GM21576 (cell line): ENCODE data around the gene MCRIP2.
"Not testable (repeated sequence)": the region's sequence is repeated elsewhere in the genome, so short reads cannot be mapped to it uniquely, and the experiment has no call there.

Experiments
- ATAC-seq: cut with Tn5 transposase; IDR thresholded peaks from one replicate; pipeline ENCODE4 v1.9.1; 2021; ENCODE audit warnings: mild to moderate bottlenecking, moderate library complexity; ENCODE audit not compliant: unreplicated experiment

The MCRIP2 gene

GRCh38 chr16:679814-680624 is 38.4 kb downstream of the MCRIP2 start, which contains the start of gene STUB1:
Gene STUB1, plus strand, starts transcription at chr16:680410. Its CDS starts 116 bp downstream, at chr16:680526.
- ATAC-seq: peak; percentile 33

- ATAC-seq: no peak
Measured at GRCh38 chr16:680625-680945, 39.0 kb downstream of the MCRIP2 start.

- ATAC-seq: no peak
Measured at GRCh38 chr16:680967-681745, 39.5 kb downstream of the MCRIP2 start.

- no peak for ATAC-seq
Measured at GRCh38 chr16:681746-682427, 40.3 kb downstream of the MCRIP2 start.

GRCh38 chr16:682493-683395 is 41.1 kb downstream of the MCRIP2 start:
- ATAC-seq: no peak

- no peak for ATAC-seq
Measured at GRCh38 chr16:683396-684070, 41.9 kb downstream of the MCRIP2 start.

- ATAC-seq: peak; percentile 57
Measured at GRCh38 chr16:684071-684794, 42.6 kb downstream of the MCRIP2 start, which contains the start of gene JMJD8. Gene JMJD8, minus strand, starts transcription at chr16:684334. Its CDS starts 15 bp downstream, at chr16:684319.

GRCh38 chr16:684961-685696 is 43.5 kb downstream of the MCRIP2 start:
- no peak for ATAC-seq

GRCh38 chr16:685967-686366 is 44.3 kb downstream of the MCRIP2 start:
- ATAC-seq: no peak

GRCh38 chr16:686459-687260 is 45.0 kb downstream of the MCRIP2 start:
- ATAC-seq: no peak

- ATAC-seq: no peak
Measured at GRCh38 chr16:687499-687898, 45.9 kb downstream of the MCRIP2 start.

GRCh38 chr16:689175-689897 is 47.7 kb downstream of the MCRIP2 start:
- ATAC-seq: no peak

- not testable (repeated sequence) for ATAC-seq
Measured at GRCh38 chr16:691242-691641, 49.6 kb downstream of the MCRIP2 start.

- no peak for ATAC-seq
Measured at GRCh38 chr16:692356-693108, 50.9 kb downstream of the MCRIP2 start.

- ATAC-seq: no peak
Measured at GRCh38 chr16:693364-693763, 51.7 kb downstream of the MCRIP2 start.

- no peak for ATAC-seq
Measured at GRCh38 chr16:693766-694165, 52.1 kb downstream of the MCRIP2 start.
